Measurements from ENCODE around the gene RETSAT. TPM values are rescaled to one million over a fixed set of nuclear protein-coding genes. Genes with fewer than 3 reads are reported as not detected.
"Not testable (repeated sequence)": the region's sequence is repeated elsewhere in the genome, so short reads cannot be mapped to it uniquely, and the experiment has no call there.

The RETSAT gene
- total RNA-seq, 2 experiments from 2014 or later, result 22.6 to 22.8 TPM

- Mint-ChIP-seq H3K27ac (no peak overlapping the region), H3K36me3 (peaks cover 19% of the 10 kb centered on the region), H3K4me1 (ENCODE audit: low read depth) (no peaks in the 10 kb centered on the region), H3K4me3 (no peak overlapping the region), H3K27me3 (no peaks in the 10 kb centered on the region), H3K9me3 (no peaks in the 10 kb centered on the region)
- no peak for DNase-seq
- ChIA-PET CTCF (no interaction called here), POLR2A (interaction anchor here (1.0 kb wide), 1 partner anchor 10 kb away, joined by 4 read pairs; the partner anchor contains the start of genes ELMOD3 and RETSAT)
- intact Hi-C loops (cut with micrococcal nuclease), result no loop called here
Measured at GRCh38 chr2:85344356-85344954, 9.9 kb downstream of the RETSAT start.

- POLR2A ChIA-PET; intact Hi-C loops (cut with micrococcal nuclease); H3K4me1 Mint-ChIP-seq (ENCODE audit: low read depth); H3K4me3 Mint-ChIP-seq; H3K27ac Mint-ChIP-seq; H3K27me3 Mint-ChIP-seq; CTCF ChIA-PET; DNase-seq; H3K9me3 Mint-ChIP-seq: not testable (repeated sequence)
- peaks cover 18% of the 10 kb centered on the region for H3K36me3 Mint-ChIP-seq
Measured at GRCh38 chr2:85343207-85343895, 11.0 kb downstream of the RETSAT start.

GRCh38 chr2:85342156-85342555 lies 12.2 kb downstream of the RETSAT start:
- DNase-seq, result no peak
- ChIA-PET POLR2A (no interaction called here), CTCF (interaction anchor here (0.7 kb wide), 1 partner anchor 12 kb away, joined by 3 read pairs; the partner anchor contains the start of genes ELMOD3 and RETSAT)
- H3K9me3 Mint-ChIP-seq, result no peaks in the 10 kb centered on the region
- no peak overlapping the region for H3K27ac Mint-ChIP-seq
- H3K4me1 Mint-ChIP-seq (ENCODE audit: low read depth), result no peaks in the 10 kb centered on the region
- no peaks in the 10 kb centered on the region for H3K27me3 Mint-ChIP-seq
- intact Hi-C loops (cut with micrococcal nuclease), result no loop called here
- H3K4me3 Mint-ChIP-seq, result no peak overlapping the region
- H3K36me3 Mint-ChIP-seq, result peaks cover 15% of the 10 kb centered on the region

GRCh38 chr2:85341269-85342029 lies 12.9 kb downstream of the RETSAT start:
- DNase-seq, result no peak
- ChIA-PET POLR2A (no interaction called here), CTCF (interaction anchor here (0.7 kb wide), 1 partner anchor 13 kb away, joined by 3 read pairs; the partner anchor contains the start of genes ELMOD3 and RETSAT)
- Mint-ChIP-seq H3K27ac (no peak overlapping the region), H3K27me3 (no peaks in the 10 kb centered on the region), H3K36me3 (peaks cover 15% of the 10 kb centered on the region), H3K9me3 (no peaks in the 10 kb centered on the region), H3K4me1 (ENCODE audit: low read depth) (no peaks in the 10 kb centered on the region), H3K4me3 (no peak overlapping the region)
- intact Hi-C loops (cut with micrococcal nuclease), result no loop called here

- no peak overlapping the region for H3K27ac Mint-ChIP-seq
- intact Hi-C loops (cut with micrococcal nuclease), result no loop called here
- no peaks in the 10 kb centered on the region for H3K9me3 Mint-ChIP-seq
- no peaks in the 10 kb centered on the region for H3K4me1 Mint-ChIP-seq (ENCODE audit: low read depth)
- no peak for DNase-seq
- CTCF ChIA-PET, result no interaction called here
- H3K4me3 Mint-ChIP-seq, result no peak overlapping the region
- POLR2A ChIA-PET, result no interaction called here
- peaks cover 15% of the 10 kb centered on the region for H3K36me3 Mint-ChIP-seq
- no peaks in the 10 kb centered on the region for H3K27me3 Mint-ChIP-seq
Measured at GRCh38 chr2:85340034-85340892, 14.1 kb downstream of the RETSAT start.

- POLR2A ChIA-PET, result no interaction called here
- Mint-ChIP-seq H3K9me3 (no peaks in the 10 kb centered on the region), H3K4me1 (ENCODE audit: low read depth) (peaks cover 13% of the 10 kb centered on the region), H3K4me3 (no peak overlapping the region), H3K27ac (no peak overlapping the region), H3K36me3 (no peaks in the 10 kb centered on the region), H3K27me3 (no peaks in the 10 kb centered on the region)
- intact Hi-C loops (cut with micrococcal nuclease), result no loop called here
- no peak for DNase-seq
- CTCF ChIA-PET, result no interaction called here
Measured at GRCh38 chr2:85334928-85335327, 19.4 kb downstream of the RETSAT start.

GRCh38 chr2:85333877-85334276 lies 20.5 kb downstream of the RETSAT start:
- POLR2A ChIA-PET; H3K9me3 Mint-ChIP-seq; H3K27me3 Mint-ChIP-seq; intact Hi-C loops (cut with micrococcal nuclease); H3K27ac Mint-ChIP-seq; H3K36me3 Mint-ChIP-seq; DNase-seq; H3K4me3 Mint-ChIP-seq; CTCF ChIA-PET: not testable (repeated sequence)
- H3K4me1 Mint-ChIP-seq (ENCODE audit: low read depth), result peaks cover 18% of the 10 kb centered on the region

GRCh38 chr2:85330839-85331636 lies 23.3 kb downstream of the RETSAT start:
- H3K4me1 Mint-ChIP-seq (ENCODE audit: low read depth), result peaks cover 21% of the 10 kb centered on the region
- ChIA-PET CTCF (no interaction called here), POLR2A (no interaction called here)
- no peak overlapping the region for H3K27ac Mint-ChIP-seq
- H3K9me3 Mint-ChIP-seq, result no peaks in the 10 kb centered on the region
- no peaks in the 10 kb centered on the region for H3K27me3 Mint-ChIP-seq
- intact Hi-C loops (cut with micrococcal nuclease), result no loop called here
- H3K36me3 Mint-ChIP-seq, result peaks cover 17% of the 10 kb centered on the region
- H3K4me3 Mint-ChIP-seq, result no peak overlapping the region
- DNase-seq, result peak; percentile 52

GRCh38 chr2:85329701-85330100 lies 24.6 kb downstream of the RETSAT start:
- H3K36me3 Mint-ChIP-seq, result peaks cover 30% of the 10 kb centered on the region
- H3K4me3 Mint-ChIP-seq, result not testable (repeated sequence)
- peaks cover 25% of the 10 kb centered on the region for H3K4me1 Mint-ChIP-seq (ENCODE audit: low read depth)

GRCh38 chr2:85329181-85329651 lies 25.1 kb downstream of the RETSAT start:
- POLR2A ChIA-PET, result interaction anchor here (0.9 kb wide), 1 partner anchor 10 kb away, joined by 3 read pairs; no protein-coding TSS in a partner anchor
- CTCF ChIA-PET, result no interaction called here
- H3K9me3 Mint-ChIP-seq, result no peaks in the 10 kb centered on the region
- H3K27ac Mint-ChIP-seq, result peak overlapping the region; percentile 13
- intact Hi-C loops (cut with micrococcal nuclease), result loop anchor here (5.0 kb wide), 1 partner anchor 268 kb away; the partner anchor contains the start of gene RNF181
- no peaks in the 10 kb centered on the region for H3K27me3 Mint-ChIP-seq
- no peak overlapping the region for H3K4me3 Mint-ChIP-seq
- H3K4me1 Mint-ChIP-seq (ENCODE audit: low read depth), result peaks cover 30% of the 10 kb centered on the region
- peaks cover 35% of the 10 kb centered on the region for H3K36me3 Mint-ChIP-seq
- DNase-seq, result no peak

More at GRCh38 chr2:85329701-85330100, 24.6 kb downstream of the RETSAT start:
- CTCF ChIA-PET, H3K9me3 Mint-ChIP-seq, DNase-seq, H3K27ac Mint-ChIP-seq, H3K27me3 Mint-ChIP-seq: not testable (repeated sequence)
- POLR2A ChIA-PET, result interaction anchor here (0.9 kb wide), 1 partner anchor 11 kb away, joined by 3 read pairs; no protein-coding TSS in a partner anchor
- intact Hi-C loops (cut with micrococcal nuclease), result loop anchor here (5.0 kb wide), 1 partner anchor 268 kb away; the partner anchor contains the start of gene RNF181

Data from activated CD4-positive, alpha-beta memory T cell treated with anti-CD3 and anti-CD28 coated beads for 36 hours (primary cell).